ENCODE measurements around the gene HEATR1.

HEATR1 gene

DNA sequence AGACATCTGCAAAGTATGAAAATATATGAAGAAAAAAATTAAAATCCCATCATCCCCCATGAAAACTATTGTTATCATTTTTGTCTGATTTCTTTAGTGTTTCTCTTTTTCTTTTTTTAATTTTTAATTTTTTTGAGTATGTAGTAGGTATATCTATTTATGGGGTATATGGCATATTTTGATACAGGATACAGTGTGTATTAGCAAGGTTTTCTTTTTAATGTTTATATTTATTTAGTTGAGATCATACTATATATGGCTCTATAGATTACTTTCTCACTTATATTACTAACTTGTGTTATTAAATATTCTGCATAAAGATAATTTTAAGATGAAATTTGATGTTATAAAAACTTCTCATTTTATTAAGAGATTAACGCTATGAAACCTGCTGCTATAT lies 69.1 kb downstream of the HEATR1 start:
- DNase-seq (ENCODE audit: low spot score), result no peak
- no peak for TF ChIP-seq CTCF (IDR thresholded peaks at IDR 0.05; ENCODE audit: extremely low read depth, missing control alignments)

GRCh38 chr1:236534151-236534651 lies 70.1 kb downstream of the HEATR1 start:
- no peak for DNase-seq (ENCODE audit: low spot score)
- TF ChIP-seq CTCF (IDR thresholded peaks at IDR 0.05; ENCODE audit: extremely low read depth, missing control alignments), result no peak

DNA sequence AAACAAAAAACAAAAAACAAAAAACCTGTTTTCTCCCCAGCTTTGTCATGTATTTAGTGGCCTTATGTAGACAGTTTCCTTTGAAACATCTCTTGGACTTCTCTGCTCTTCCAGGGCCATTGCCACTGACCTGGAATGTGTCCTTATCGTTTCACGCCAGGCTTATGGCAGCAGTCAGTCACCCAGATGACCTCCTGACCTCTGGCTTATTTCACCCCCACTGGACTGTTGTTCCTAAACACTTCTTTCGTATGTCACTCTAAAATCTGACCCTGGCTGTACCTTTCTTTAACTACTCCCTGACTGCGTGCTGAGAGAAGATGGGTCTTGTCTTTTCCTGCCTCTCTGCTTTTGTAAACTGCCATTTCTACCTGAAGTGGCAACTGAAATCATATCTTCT lies 71.5 kb downstream of the HEATR1 start:
- no peak for DNase-seq (ENCODE audit: low spot score)
- TF ChIP-seq CTCF (IDR thresholded peaks at IDR 0.05; ENCODE audit: extremely low read depth, missing control alignments), result no peak

DNA sequence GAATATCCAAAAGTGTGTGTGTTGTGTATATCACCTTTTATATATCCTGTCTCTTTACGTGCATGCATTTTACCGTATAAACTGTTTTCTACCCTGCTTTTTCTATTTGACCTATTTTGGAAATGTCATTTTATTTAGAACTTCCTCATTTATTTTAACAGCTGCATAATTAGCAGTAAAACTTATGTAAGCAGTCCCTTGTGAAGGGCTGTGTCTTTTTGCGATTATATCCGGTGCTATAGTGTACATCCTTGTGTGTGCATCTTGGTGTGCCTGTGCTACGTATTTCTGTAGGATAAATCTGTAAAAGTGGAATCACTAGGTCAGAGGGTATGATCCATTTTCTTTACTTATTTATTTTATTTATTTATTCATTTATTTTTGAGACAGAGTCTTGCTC lies 73.4 kb downstream of the HEATR1 start:
- no peak for DNase-seq (ENCODE audit: low spot score)
- TF ChIP-seq CTCF (IDR thresholded peaks at IDR 0.05; ENCODE audit: extremely low read depth, missing control alignments), result no peak

DNA sequence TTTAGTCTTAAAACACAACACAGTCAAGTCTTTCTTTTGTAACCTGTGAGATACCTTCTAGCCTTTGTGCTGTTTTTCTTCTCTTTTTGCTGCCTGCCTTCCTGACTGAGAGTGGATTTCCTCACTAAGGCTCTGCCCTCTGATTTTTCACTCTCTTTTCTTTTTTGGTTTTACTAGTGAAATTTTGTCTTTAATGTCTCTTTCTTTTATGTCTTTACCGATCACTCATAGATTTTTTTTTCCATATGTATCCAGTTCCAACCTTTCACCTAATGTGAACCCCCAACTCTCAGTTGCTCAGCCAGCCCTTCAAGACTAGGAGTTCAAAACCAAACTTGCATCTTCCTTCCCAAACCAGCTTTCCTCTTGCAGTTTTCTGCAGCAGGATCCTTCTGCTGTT lies 74.0 kb downstream of the HEATR1 start:
- no peak for DNase-seq (ENCODE audit: low spot score)
- no peak for TF ChIP-seq CTCF (IDR thresholded peaks at IDR 0.05; ENCODE audit: extremely low read depth, missing control alignments)

GRCh38 chr1:236526079-236526478 lies 78.2 kb downstream of the HEATR1 start:
- no peak for TF ChIP-seq CTCF (IDR thresholded peaks at IDR 0.05; ENCODE audit: extremely low read depth, missing control alignments)
- DNase-seq (ENCODE audit: low spot score), result no peak

DNA sequence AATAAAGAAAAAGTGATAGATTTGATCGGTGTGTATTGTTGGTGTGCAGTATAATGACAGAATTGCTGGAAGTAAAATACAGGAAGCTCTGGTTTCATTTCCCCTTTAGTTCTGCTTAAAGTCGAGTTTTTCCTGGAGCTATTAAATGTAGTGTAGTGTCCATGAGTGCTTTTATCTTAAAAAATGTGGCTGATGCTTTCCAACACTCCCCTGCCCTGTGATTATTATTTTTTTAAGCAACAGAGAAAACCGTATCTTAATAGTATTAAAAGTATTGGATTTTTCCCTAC lies 79.5 kb downstream of the HEATR1 start:
- DNase-seq (ENCODE audit: low spot score), result no peak
- TF ChIP-seq CTCF (IDR thresholded peaks at IDR 0.05; ENCODE audit: extremely low read depth, missing control alignments), result no peak

Measured in GM20000 (cell line).